ENCODE data around the gene CNEP1R1.

DNA sequence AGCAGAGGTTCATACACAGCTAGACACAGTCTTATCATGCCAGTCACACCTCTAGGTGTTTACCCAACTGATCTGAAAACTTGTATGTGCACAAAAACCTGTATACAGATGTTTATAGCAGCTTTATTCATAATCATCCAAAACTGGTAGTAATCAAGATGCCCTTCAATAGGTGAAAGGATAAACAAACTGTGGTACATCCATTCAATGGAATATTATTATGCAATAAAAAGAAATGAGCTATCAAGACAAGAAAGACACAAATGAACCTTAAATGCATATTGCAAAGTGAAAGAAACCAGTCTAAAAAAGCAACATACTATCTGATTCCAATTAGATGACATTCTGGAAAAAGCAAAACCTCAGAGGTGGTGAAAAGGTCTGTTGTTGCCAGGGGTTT, 47.6 kb upstream of the CNEP1R1 start:
- TF ChIP-seq, protein P1, sequence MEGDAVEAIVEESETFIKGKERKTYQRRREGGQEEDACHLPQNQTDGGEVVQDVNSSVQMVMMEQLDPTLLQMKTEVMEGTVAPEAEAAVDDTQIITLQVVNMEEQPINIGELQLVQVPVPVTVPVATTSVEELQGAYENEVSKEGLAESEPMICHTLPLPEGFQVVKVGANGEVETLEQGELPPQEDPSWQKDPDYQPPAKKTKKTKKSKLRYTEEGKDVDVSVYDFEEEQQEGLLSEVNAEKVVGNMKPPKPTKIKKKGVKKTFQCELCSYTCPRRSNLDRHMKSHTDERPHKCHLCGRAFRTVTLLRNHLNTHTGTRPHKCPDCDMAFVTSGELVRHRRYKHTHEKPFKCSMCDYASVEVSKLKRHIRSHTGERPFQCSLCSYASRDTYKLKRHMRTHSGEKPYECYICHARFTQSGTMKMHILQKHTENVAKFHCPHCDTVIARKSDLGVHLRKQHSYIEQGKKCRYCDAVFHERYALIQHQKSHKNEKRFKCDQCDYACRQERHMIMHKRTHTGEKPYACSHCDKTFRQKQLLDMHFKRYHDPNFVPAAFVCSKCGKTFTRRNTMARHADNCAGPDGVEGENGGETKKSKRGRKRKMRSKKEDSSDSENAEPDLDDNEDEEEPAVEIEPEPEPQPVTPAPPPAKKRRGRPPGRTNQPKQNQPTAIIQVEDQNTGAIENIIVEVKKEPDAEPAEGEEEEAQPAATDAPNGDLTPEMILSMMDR (IDR thresholded peaks at IDR 0.05), result no peak
- no peak for TF ChIP-seq POLR2A (IDR thresholded peaks at IDR 0.05)
